Smooth muscle cell of the coronary artery (primary cell): ENCODE measurements around the gene POLR2J. TPM values are rescaled to one million over a fixed set of nuclear protein-coding genes. Genes with fewer than 3 reads are reported as not detected.

Source experiments
- total RNA-seq: library from RNA; depleted of rRNA; stranded (reverse); fragments of >200 nt; gene quantifications from 2 replicates; pipeline ENCODE4 v1.2.3, GENCODE V29; 2014; ENCODE audit warnings: low replicate concordance

POLR2J gene
- total RNA-seq, result 16.1 and 41.7 TPM in 2 replicates

DNA sequence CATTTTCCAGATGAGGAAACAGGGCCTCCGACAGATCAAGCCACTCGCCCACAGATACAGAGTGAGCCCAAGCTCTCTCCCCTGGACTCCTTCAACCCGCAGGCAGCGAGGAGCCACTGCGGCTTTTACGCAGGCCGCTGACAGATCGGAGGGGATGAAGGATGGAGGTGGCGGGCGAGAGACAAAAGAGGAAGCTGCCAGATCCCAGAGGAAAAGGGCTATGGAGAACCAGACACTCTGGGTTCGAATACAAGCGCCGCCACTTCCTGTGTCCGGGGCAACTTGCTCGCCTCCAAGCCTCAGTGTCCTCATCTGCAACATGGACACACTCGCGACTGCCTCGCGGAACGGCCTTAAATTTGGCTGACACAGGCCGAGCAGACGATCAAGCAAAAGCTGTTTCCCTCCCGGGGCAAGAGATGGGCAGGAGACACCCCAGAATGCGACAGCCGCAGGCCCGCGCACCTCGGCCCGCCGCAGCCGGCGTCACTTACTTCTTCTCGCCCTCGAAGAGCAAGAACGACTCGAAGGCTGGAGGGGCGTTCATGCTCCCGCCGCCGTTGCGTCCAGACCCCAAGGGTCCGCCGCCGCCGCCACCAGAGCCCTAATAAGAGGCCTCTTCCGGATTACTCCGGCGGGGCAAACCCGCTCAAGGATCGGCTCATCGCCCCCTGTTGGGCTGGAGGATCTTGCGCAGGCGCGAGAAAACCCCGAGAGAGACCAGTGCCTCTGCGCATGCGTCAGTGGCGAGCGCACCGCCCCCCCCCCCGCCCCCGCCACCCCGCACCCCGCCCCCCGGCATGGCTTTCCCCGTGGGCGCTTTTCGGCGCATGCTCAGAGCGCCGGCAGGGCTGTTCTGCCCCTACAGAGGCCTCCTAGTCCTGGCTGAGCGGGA is at the start of gene POLR2J:
TSS of gene POLR2J (minus strand) at position 609 of the 895 bp plus-strand sequence. CDS start at position 547, 62 bp downstream.

DNA sequence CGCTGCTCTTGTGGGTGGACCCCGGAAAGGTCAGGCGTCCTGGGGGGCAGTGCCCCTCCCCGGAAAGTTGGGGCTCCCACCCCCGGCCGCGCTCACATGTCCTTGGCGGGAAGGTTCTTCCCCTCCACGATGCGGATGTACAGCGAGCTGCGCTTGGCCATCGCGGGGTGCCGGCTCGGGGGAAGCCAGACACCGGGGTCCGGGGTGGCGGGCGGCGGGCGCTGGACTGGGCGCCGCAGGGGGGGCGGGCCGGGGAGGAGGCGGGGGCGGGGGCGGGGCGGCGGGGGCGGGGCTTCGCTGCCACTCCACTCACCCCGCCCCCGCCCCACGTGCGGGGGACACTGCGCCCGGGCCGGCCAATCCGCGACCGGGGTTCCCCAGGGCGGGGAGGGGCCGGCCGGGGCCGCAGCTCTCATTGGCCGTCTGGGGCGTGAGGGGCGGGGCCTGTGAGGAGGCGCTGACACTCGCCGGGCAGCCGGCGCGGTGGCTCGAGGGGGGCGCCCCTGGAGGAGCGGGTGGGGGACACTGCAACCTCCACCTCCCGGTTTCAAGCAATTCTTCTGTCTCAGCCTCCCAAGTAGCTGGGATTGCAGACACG is 38.9 kb upstream of the POLR2J start, which contains the start of gene RASA4B:
TSS of gene RASA4B (minus strand) at position 228 of the 598 bp plus-strand sequence. CDS start at position 161, 67 bp downstream.

GRCh38 chr7:102464577-102465280 is 14.0 kb downstream of the POLR2J start, which contains the start of the genes ALKBH4 and LRWD1:
Gene ALKBH4 (minus strand): TSS chr7:102464863. CDS start chr7:102464836, 27 bp downstream.
Gene LRWD1 (plus strand): TSS chr7:102464984. CDS start chr7:102465081, 97 bp downstream.

DNA sequence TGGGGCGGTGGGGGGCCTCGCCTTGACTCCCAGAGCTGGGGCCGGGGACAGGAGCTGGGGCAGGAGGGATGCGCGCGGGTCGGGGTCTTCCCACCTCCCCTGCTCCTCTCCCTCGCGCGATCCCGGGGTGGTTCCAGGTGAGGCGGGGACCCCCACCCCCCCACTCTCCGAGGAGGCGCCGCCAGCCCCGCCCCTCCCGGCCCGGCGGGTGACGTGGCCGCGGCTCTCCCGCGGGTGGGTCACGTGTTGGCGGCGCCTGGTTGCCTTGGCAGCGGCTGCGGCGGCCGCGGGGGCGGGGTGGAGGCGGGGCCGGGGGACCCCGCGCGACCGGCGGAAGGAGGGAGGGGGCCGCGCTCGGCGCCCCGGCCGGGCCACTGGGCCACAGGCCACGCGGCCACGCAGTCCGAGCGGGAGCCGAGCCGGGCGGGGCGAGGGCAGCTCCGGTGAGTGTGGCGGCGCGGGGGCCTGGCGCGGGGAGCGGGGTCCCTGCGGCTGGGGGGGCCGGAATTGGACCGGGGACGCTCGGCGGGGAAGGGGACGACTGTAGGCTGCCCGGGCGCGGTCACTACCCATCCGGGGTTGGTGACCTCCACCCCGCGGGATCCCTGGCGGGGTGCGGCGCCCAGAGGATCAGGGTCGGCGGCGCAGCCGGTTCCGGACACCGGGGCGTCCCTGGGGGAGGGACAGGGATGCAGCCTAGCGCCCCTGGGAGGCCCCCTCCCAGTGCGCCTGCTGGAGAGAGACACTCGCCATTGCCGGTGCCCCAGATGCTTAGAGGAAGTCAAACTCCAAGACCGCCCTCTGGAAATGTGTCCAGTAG is 45.3 kb downstream of the POLR2J start, which contains the start of gene ORAI2:
TSS of gene ORAI2 (plus strand) at position 357 of the 820 bp plus-strand sequence. CDS start 5,382 bp downstream, outside the sequence.

Other genes with a start within 250 kb of the POLR2J start
- gene SH2B2, start 192.1 kb downstream of the POLR2J start, total RNA-seq, result 0.70 and 0.75 TPM in 2 replicates
- 0.23 TPM in 1 of 2 replicates, not detected in the other for gene SPDYE6, start 122.5 kb downstream of the POLR2J start, total RNA-seq
- gene PRKRIP1, start 82.6 kb downstream of the POLR2J start, total RNA-seq, result 6.4 and 13.1 TPM in 2 replicates
- gene ORAI2, start 45.3 kb downstream of the POLR2J start, total RNA-seq, result 31.8 and 62.2 TPM in 2 replicates
- gene ALKBH4, start 14.1 kb downstream of the POLR2J start, total RNA-seq, result 8.7 and 10.5 TPM in 2 replicates
- 15.2 and 25.8 TPM in 2 replicates for gene LRWD1, start 13.9 kb downstream of the POLR2J start, total RNA-seq
- 2.0 and 5.7 TPM in 2 replicates for gene RASA4B, start 38.9 kb upstream of the POLR2J start, total RNA-seq
- 1.3 and 2.2 TPM in 2 replicates for gene UPK3BL2, start 64.8 kb upstream of the POLR2J start, total RNA-seq
- gene SPDYE2, start 72.3 kb upstream of the POLR2J start, total RNA-seq, result 0.12 TPM in 1 of 2 replicates, not detected in the other
- gene POLR2J3, start 93.7 kb upstream of the POLR2J start, total RNA-seq, result 18.1 and 20.4 TPM in 2 replicates
- gene RASA4, start 137.8 kb upstream of the POLR2J start, total RNA-seq, result 5.5 and 29.2 TPM in 2 replicates
- gene UPK3BL1, start 163.9 kb upstream of the POLR2J start, total RNA-seq, result 5.4 and 6.2 TPM in 2 replicates
- gene SPDYE2B, start 171.4 kb upstream of the POLR2J start, total RNA-seq, result 0.12 TPM in 1 of 2 replicates, not detected in the other
- gene POLR2J2, start 192.7 kb upstream of the POLR2J start, total RNA-seq, result 1.9 and 2.0 TPM in 2 replicates